Eye (tissue), 1 donor: ENCODE results near the gene ROCK2.

ENCODE experiments used
- DNase-seq: peaks from one replicate; pipeline ENCODE4 v3.0.0-alpha.2; 2015

Gene ROCK2

GRCh38 chr2:11344342-11344955 is at the start of gene ROCK2:
ROCK2 (minus strand) TSS chr2:11344636; CDS start chr2:11344136, 500 bp downstream.
- DNase-seq: peak; percentile 96

- no peak for DNase-seq
These were observed 49.3 kb upstream of the ROCK2 start for GRCh38 chr2:11393711-11394236.

GRCh38 chr2:11391942-11392266 is 47.5 kb upstream of the ROCK2 start:
- DNase-seq: no peak

- no peak for DNase-seq
These were observed 45.9 kb upstream of the ROCK2 start for GRCh38 chr2:11390399-11390658.

- peak; percentile 84 for DNase-seq
These were observed 45.3 kb upstream of the ROCK2 start for GRCh38 chr2:11389551-11390398.

GRCh38 chr2:11389052-11389420 is 44.6 kb upstream of the ROCK2 start:
- DNase-seq: no peak

- no peak for DNase-seq
These were observed 44.0 kb upstream of the ROCK2 start for GRCh38 chr2:11388262-11389051.

GRCh38 chr2:11387843-11388242 is 43.4 kb upstream of the ROCK2 start:
- DNase-seq: no peak

- no peak for DNase-seq
These were observed 42.6 kb upstream of the ROCK2 start for GRCh38 chr2:11387100-11387390.

GRCh38 chr2:11385847-11386246 is 41.4 kb upstream of the ROCK2 start:
- DNase-seq: no peak

- DNase-seq: no peak
These were observed 40.8 kb upstream of the ROCK2 start for GRCh38 chr2:11385216-11385615.

GRCh38 chr2:11379558-11379957 is 35.1 kb upstream of the ROCK2 start:
- DNase-seq: no peak

GRCh38 chr2:11377928-11378545 is 33.6 kb upstream of the ROCK2 start:
- DNase-seq: no peak

- no peak for DNase-seq
These were observed 31.6 kb upstream of the ROCK2 start for GRCh38 chr2:11376071-11376470.

- no peak for DNase-seq
These were observed 31.2 kb upstream of the ROCK2 start for GRCh38 chr2:11375689-11376027.

- no peak for DNase-seq
These were observed 30.7 kb upstream of the ROCK2 start for GRCh38 chr2:11375025-11375688.

- no peak for DNase-seq
These were observed 28.7 kb upstream of the ROCK2 start for GRCh38 chr2:11373096-11373495.

GRCh38 chr2:11371092-11371937 is 26.9 kb upstream of the ROCK2 start:
- no peak for DNase-seq

- DNase-seq: no peak
These were observed 26.1 kb upstream of the ROCK2 start for GRCh38 chr2:11370377-11371091.

GRCh38 chr2:11368059-11368572 is 23.7 kb upstream of the ROCK2 start:
- DNase-seq: no peak

- no peak for DNase-seq
These were observed 22.8 kb upstream of the ROCK2 start for GRCh38 chr2:11367170-11367730.
